Omental fat pad (tissue), 4 donors: ENCODE measurements around the gene CNOT4. TPM values are rescaled to one million over a fixed set of nuclear protein-coding genes. Genes with fewer than 3 reads are reported as not detected.

Experiments
- ATAC-seq: fragments of 150-250 bp; one replicate; pipeline ENCODE4 v1.9.1; 2016; ENCODE audit warnings: mild to moderate bottlenecking, moderate library complexity; ENCODE audit not compliant: low FRiP score
- DNase-seq: peaks from one replicate; pipeline ENCODE4 v3.0.0-alpha.2; 2019; ENCODE audit warnings: low spot score
- total RNA-seq, 4 donors: library from RNA; depleted of rRNA; stranded (reverse); fragments of >200 nt; gene quantifications; one replicate each; pipeline ENCODE4 v1.1.0, GENCODE V29; 2016
- TF ChIP-seq, protein P1 (sequence below), 3 donors: fragments of 450-650 bp; IDR thresholded peaks; one replicate each; pipeline ENCODE4 v1.5.1; 2016 to 2017; ENCODE audit warnings: antibody characterized with exemption in 3 of 3, mild to moderate bottlenecking in 3 of 3, moderate library complexity in 2 of 3

Gene CNOT4
- total RNA-seq, 4 donors from 2014 or later, result 19.8 to 21.8 (median 20.2) TPM

- ATAC-seq (no peak), DNase-seq (no peak)
- TF ChIP-seq, protein P1, sequence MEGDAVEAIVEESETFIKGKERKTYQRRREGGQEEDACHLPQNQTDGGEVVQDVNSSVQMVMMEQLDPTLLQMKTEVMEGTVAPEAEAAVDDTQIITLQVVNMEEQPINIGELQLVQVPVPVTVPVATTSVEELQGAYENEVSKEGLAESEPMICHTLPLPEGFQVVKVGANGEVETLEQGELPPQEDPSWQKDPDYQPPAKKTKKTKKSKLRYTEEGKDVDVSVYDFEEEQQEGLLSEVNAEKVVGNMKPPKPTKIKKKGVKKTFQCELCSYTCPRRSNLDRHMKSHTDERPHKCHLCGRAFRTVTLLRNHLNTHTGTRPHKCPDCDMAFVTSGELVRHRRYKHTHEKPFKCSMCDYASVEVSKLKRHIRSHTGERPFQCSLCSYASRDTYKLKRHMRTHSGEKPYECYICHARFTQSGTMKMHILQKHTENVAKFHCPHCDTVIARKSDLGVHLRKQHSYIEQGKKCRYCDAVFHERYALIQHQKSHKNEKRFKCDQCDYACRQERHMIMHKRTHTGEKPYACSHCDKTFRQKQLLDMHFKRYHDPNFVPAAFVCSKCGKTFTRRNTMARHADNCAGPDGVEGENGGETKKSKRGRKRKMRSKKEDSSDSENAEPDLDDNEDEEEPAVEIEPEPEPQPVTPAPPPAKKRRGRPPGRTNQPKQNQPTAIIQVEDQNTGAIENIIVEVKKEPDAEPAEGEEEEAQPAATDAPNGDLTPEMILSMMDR (IDR thresholded peaks at IDR 0.05), result no peak
These were observed 102.0 kb downstream of the CNOT4 start for GRCh38 chr7:135407884-135408283.

- no peak for ATAC-seq
- DNase-seq, result no peak
- TF ChIP-seq, protein P1 (IDR thresholded peaks at IDR 0.05), result no peak
These were observed 103.0 kb downstream of the CNOT4 start for GRCh38 chr7:135406918-135407317.

- TF ChIP-seq, protein P1 (IDR thresholded peaks at IDR 0.05), result no peak
- DNase-seq (no peak), ATAC-seq (no peak)
These were observed 103.9 kb downstream of the CNOT4 start for GRCh38 chr7:135405969-135406368.

DNA sequence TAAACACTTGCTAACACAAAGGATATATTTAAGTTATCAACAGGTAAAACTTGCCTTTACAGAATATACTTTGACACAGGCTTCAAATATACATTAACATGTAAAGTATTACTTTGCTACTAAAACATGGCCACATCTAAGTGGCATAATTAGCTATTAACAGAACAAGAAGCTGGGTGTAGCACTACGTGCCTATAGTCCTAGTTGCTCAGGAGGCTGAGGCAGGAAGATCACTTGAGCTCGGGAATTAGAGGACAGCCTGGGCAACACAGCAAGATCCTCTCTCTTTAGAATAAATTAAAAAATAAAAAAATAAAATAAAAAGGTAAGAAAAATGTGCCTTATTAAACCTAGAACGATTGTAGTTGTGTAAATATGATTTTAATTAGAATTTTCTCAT is 106.6 kb downstream of the CNOT4 start:
- no peak for ATAC-seq
- TF ChIP-seq, protein P1 (IDR thresholded peaks at IDR 0.05), result no peak
- no peak for DNase-seq

DNA sequence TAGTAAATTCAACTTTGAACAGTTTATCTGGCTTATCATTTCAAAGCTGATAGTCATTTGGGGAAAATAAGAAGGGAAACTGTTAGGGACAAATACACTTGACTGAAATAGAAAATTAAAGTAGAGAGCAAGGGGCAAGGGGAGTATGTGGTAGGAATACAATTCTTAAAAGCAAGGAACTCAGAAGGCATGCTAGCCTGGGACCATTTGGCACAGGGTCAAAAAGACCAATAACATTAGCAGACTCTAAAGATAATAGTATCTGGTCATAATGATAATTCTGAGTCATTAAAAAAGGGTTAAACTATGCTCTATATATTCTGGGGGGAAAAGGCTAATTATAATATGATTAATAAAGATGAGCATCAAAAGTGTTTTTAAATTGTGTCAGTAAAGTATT is 112.2 kb downstream of the CNOT4 start:
- TF ChIP-seq, protein P1 (IDR thresholded peaks at IDR 0.05), result no peak
- DNase-seq (no peak), ATAC-seq (no peak)

GRCh38 chr7:135392701-135393100 is 117.2 kb downstream of the CNOT4 start:
- TF ChIP-seq, protein P1 (IDR thresholded peaks at IDR 0.05), result no peak
- no peak for DNase-seq
- ATAC-seq, result no peak

DNA sequence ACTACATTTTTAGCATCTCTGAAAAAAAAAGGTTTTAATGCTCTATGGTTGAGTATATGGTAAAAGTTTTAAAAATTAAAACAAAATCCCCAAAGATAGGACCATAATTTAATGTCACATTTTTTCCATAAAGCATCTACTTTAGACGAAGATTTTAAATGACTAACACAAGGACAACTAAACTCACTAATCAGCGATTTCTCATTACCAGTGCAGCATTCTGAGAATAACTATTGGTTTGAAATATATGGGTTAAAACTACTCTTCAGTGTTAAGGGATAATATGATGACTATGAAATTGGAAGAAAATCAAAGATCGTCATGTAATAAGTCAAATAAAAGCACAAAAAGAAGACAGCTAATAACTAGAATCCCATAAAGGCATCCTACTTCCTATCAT is 118.4 kb downstream of the CNOT4 start:
- ATAC-seq, result no peak
- DNase-seq, result no peak
- TF ChIP-seq, protein P1 (IDR thresholded peaks at IDR 0.05), result no peak
